Body of pancreas (tissue), 4 donors: ENCODE results near the gene PA2G4.

Experiments
- POLR2A ChIP-seq, 3 donors: fragments of 450-650 bp; IDR thresholded peaks; one replicate each; pipeline ENCODE4 v1.6.1; 2016; ENCODE audit warnings: antibody characterized with exemption in 3 of 3, mild to moderate bottlenecking in 2 of 3
- TF ChIP-seq, protein P1 (sequence below), 7 experiments: fragments of 450-650 bp in 4 of 7; fragments of 200-600 bp in 3 of 7; sonication (generic) in 3 of 7; IDR thresholded peaks; one replicate each; pipeline ENCODE4 v1.5.1; 2016 to 2019; ENCODE audit warnings: antibody characterized with exemption in 7 of 7

DNA sequence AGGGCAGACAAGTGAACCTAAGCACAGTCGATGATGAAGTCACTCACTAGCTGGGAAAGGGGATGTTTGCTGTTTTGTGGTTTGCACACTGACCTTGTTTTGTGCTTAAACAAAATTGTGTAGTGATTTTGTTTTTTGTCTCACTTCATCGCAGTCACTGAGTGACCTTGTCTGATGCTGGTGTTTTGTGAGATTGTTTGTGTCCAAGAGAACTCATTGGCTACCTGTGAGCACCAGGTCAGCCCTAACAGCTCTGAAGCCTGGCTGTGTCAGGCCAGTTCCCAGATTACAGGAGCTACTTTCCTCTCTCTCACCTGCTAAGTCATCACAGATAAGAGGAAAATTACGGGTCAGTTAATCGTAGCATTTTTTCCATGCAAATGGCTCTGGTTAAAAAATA is 19.8 kb downstream of the PA2G4 start:
- TF ChIP-seq, protein P1, sequence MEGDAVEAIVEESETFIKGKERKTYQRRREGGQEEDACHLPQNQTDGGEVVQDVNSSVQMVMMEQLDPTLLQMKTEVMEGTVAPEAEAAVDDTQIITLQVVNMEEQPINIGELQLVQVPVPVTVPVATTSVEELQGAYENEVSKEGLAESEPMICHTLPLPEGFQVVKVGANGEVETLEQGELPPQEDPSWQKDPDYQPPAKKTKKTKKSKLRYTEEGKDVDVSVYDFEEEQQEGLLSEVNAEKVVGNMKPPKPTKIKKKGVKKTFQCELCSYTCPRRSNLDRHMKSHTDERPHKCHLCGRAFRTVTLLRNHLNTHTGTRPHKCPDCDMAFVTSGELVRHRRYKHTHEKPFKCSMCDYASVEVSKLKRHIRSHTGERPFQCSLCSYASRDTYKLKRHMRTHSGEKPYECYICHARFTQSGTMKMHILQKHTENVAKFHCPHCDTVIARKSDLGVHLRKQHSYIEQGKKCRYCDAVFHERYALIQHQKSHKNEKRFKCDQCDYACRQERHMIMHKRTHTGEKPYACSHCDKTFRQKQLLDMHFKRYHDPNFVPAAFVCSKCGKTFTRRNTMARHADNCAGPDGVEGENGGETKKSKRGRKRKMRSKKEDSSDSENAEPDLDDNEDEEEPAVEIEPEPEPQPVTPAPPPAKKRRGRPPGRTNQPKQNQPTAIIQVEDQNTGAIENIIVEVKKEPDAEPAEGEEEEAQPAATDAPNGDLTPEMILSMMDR (IDR thresholded peaks at IDR 0.05) = no peak
- TF ChIP-seq POLR2A (IDR thresholded peaks at IDR 0.05) = no peak
